ENCODE results near the gene CACNA1I. TPM values are rescaled to one million over a fixed set of nuclear protein-coding genes. Genes with fewer than 3 reads are reported as not detected.

The CACNA1I gene
- total and polyA plus RNA-seq, 7 experiments from 2014 or later, result 0.40 to 51.2 (median 22.0) TPM

DNA sequence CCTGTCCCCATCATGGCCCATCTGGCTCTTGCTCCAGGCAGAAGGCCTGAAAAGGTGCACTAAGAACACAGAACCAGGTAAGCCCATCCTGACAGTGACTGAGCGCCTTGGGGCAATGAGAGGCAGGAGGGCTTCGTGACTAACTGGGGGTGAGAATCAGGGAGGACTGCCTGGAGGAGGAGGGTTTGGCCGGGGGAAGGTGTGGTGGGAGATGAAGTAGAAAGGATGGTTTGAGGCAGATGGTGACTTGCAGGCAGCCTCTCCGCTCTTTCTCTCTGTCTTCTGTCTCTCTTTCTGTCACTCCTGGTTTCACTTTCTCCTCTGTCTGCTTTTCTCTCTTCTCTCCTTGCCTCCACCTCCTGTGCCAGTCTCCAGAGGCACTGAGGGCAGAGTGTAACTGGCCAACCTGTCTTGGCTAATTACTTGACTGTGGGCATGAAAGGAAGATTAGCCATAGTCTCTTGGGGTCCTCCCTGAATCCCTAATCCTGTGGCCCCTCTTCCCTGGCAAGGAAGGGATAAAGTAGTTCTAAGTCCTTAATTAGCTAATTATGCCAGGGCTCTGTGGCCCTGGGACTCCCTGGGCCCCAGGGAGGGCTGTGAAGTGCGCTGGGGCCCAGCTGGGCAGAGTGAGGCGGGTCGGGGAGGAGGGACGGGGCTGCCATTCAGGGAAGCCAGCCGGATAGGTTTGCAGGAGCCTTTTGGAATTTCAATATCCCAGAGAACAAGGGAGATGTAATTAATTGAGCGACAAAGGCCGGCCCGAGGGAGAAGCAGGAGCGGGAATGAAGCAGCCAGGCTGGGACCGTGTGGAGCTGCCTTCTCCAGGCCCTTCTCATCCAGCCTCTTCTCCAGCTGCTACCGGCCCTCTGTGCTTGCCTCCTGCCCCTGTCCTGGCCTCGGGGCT, 61.1 kb downstream of the CACNA1I start:
- Histone ChIP-seq H3K27ac (ENCODE audit: low read depth, low read length) (no peak overlapping the region), H3K9me3 (ENCODE audit: control insufficient read depth in 2 of 3, low read length in 3 of 3) (no peaks in the 10 kb centered on the region), H3K36me3 (ENCODE audit: control insufficient read depth in 2 of 3, insufficient read depth in 3 of 3, low read length in 3 of 3) (no peaks in the 10 kb centered on the region), H3K27me3 (ENCODE audit: control insufficient read depth in 2 of 2, insufficient read depth in 2 of 2, low read length in 2 of 2) (no peaks in the 10 kb centered on the region), H3K4me1 (ENCODE audit: control insufficient read depth in 2 of 2, insufficient read depth in 2 of 2, low read length in 2 of 2) (no peaks in the 10 kb centered on the region), H3K4me3 (ENCODE audit: low read length) (no peak overlapping the region)
- Mint-ChIP-seq H3K4me1 (peaks cover 0 to 20% (median 8%) of the 10 kb centered on the region in 7 donors), H3K4me3 (peak overlapping the region in 1 of 10 donors; percentile 3), H3K27ac (peak overlapping the region in 2 of 9 donors; percentile 27 to 34), H3K9me3 (no peaks in the 10 kb centered on the region), H3K36me3 (no peaks in the 10 kb centered on the region), H3K27me3 (no peaks in the 10 kb centered on the region)
- no peak for ATAC-seq
- intact Hi-C loops (cut with micrococcal nuclease), result no loop called here
- ChIA-PET POLR2A (no interaction called here), CTCF (no interaction called here)
- DNase-seq, result no peak

DNA sequence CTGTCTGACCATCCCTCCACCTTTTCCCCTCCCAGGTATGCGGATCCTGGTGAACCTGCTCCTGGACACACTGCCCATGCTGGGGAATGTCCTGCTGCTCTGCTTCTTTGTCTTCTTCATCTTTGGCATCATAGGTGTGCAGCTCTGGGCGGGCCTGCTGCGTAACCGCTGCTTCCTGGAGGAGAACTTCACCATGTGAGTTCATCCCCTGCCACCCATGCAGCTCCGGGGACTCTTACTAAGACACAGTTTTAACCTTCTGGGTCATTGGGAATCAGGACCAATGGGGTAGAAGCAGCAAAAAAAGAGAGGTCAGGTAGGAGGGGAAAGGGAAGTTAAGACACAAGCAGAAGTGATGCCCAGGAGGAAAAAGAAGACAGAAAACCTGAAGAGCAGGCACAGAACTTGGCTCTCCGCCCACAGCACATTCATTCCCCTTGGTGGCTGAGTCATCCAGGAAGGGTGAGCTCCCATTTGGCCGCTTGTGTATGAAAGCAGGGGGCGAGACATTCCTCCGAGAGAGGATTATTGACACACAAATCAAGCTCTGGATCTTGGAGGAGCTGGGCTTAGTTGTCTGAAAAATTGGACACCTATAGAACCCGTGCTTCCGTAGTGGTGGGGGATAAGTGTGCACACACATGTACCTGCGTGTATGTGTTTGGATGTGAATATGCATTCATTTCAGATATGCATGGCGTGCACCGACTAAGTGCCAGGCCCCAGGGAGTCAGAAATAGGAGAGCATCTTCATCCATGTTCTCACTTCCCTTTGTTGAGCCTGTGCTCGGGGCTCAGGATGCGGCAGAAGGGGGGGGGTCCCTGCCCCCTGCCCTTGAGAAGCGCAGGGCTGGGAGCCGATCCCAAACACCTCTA, 64.2 kb downstream of the CACNA1I start:
- Histone ChIP-seq H3K27me3 (ENCODE audit: control insufficient read depth in 2 of 2, insufficient read depth in 2 of 2, low read length in 2 of 2) (no peaks in the 10 kb centered on the region), H3K4me1 (ENCODE audit: control insufficient read depth in 2 of 2, insufficient read depth in 2 of 2, low read length in 2 of 2) (no peaks in the 10 kb centered on the region), H3K9me3 (ENCODE audit: control insufficient read depth in 2 of 3, low read length in 3 of 3) (no peaks in the 10 kb centered on the region), H3K36me3 (ENCODE audit: control insufficient read depth in 2 of 3, insufficient read depth in 3 of 3, low read length in 3 of 3) (no peaks in the 10 kb centered on the region), H3K4me3 (ENCODE audit: low read length) (no peak overlapping the region), H3K27ac (ENCODE audit: low read depth, low read length) (no peak overlapping the region)
- Mint-ChIP-seq H3K4me1 (peaks cover 0 to 12% (median 6%) of the 10 kb centered on the region in 7 donors), H3K9me3 (peaks cover 0 to 8% (median 2%) of the 10 kb centered on the region in 11 donors), H3K27me3 (peaks cover 0 to 6% (median 0%) of the 10 kb centered on the region in 5 donors), H3K4me3 (no peak overlapping the region), H3K27ac (peak overlapping the region in 1 of 9 donors; percentile 48), H3K36me3 (peaks cover 0 to 3% (median 2%) of the 10 kb centered on the region in 5 donors)
- DNase-seq (no peak), ATAC-seq (no peak)
- intact Hi-C loops (cut with micrococcal nuclease), result no loop called here
- ChIA-PET CTCF (no interaction called here), POLR2A (no interaction called here)

GRCh38 chr22:39635719-39636118, 65.2 kb downstream of the CACNA1I start:
- Mint-ChIP-seq H3K4me1 (peaks cover 0 to 12% (median 6%) of the 10 kb centered on the region in 7 donors), H3K4me3 (no peak overlapping the region), H3K27me3 (peaks cover 0 to 7% (median 0%) of the 10 kb centered on the region in 5 donors), H3K27ac (no peak overlapping the region), H3K36me3 (peaks cover 0 to 6% (median 3%) of the 10 kb centered on the region in 5 donors), H3K9me3 (peaks cover 0 to 10% (median 5%) of the 10 kb centered on the region in 11 donors)
- ATAC-seq (no peak), DNase-seq (no peak)
- ChIA-PET CTCF (interaction anchor here (1.0 kb wide), 1 partner anchor 11 kb away, joined by 3 read pairs; no protein-coding TSS in a partner anchor), POLR2A (no interaction called here)
- Histone ChIP-seq H3K27ac (ENCODE audit: low read depth, low read length) (no peak overlapping the region), H3K27me3 (ENCODE audit: control insufficient read depth in 2 of 2, insufficient read depth in 2 of 2, low read length in 2 of 2) (no peaks in the 10 kb centered on the region), H3K4me1 (ENCODE audit: control insufficient read depth in 2 of 2, insufficient read depth in 2 of 2, low read length in 2 of 2) (no peaks in the 10 kb centered on the region), H3K9me3 (ENCODE audit: control insufficient read depth in 2 of 3, low read length in 3 of 3) (no peaks in the 10 kb centered on the region), H3K36me3 (ENCODE audit: control insufficient read depth in 2 of 3, insufficient read depth in 3 of 3, low read length in 3 of 3) (no peaks in the 10 kb centered on the region), H3K4me3 (ENCODE audit: low read length) (no peak overlapping the region)
- intact Hi-C loops (cut with micrococcal nuclease), result no loop called here

GRCh38 chr22:39638958-39639357, 68.4 kb downstream of the CACNA1I start:
- Histone ChIP-seq H3K4me1 (ENCODE audit: control insufficient read depth in 2 of 2, insufficient read depth in 2 of 2, low read length in 2 of 2) (no peaks in the 10 kb centered on the region), H3K36me3 (ENCODE audit: control insufficient read depth in 2 of 3, insufficient read depth in 3 of 3, low read length in 3 of 3) (no peaks in the 10 kb centered on the region), H3K27ac (ENCODE audit: low read depth, low read length) (no peak overlapping the region), H3K9me3 (ENCODE audit: control insufficient read depth in 2 of 3, low read length in 3 of 3) (no peaks in the 10 kb centered on the region), H3K4me3 (ENCODE audit: low read length) (no peak overlapping the region), H3K27me3 (ENCODE audit: control insufficient read depth in 2 of 2, insufficient read depth in 2 of 2, low read length in 2 of 2) (no peaks in the 10 kb centered on the region)
- Mint-ChIP-seq H3K4me1 (peaks cover 0 to 7% (median 0%) of the 10 kb centered on the region in 7 donors), H3K36me3 (peaks cover 0 to 6% (median 3%) of the 10 kb centered on the region in 5 donors), H3K27me3 (peaks cover 0 to 13% (median 0%) of the 10 kb centered on the region in 5 donors), H3K27ac (no peak overlapping the region), H3K4me3 (no peak overlapping the region), H3K9me3 (peaks cover 0 to 10% (median 5%) of the 10 kb centered on the region in 11 donors)
- ChIA-PET POLR2A (interaction anchor here (0.6 kb wide), 1 partner anchor 295 kb away, joined by 3 read pairs; no protein-coding TSS in a partner anchor), CTCF (no interaction called here)
- ATAC-seq, result no peak
- DNase-seq, result no peak
- intact Hi-C loops (cut with micrococcal nuclease), result no loop called here

DNA sequence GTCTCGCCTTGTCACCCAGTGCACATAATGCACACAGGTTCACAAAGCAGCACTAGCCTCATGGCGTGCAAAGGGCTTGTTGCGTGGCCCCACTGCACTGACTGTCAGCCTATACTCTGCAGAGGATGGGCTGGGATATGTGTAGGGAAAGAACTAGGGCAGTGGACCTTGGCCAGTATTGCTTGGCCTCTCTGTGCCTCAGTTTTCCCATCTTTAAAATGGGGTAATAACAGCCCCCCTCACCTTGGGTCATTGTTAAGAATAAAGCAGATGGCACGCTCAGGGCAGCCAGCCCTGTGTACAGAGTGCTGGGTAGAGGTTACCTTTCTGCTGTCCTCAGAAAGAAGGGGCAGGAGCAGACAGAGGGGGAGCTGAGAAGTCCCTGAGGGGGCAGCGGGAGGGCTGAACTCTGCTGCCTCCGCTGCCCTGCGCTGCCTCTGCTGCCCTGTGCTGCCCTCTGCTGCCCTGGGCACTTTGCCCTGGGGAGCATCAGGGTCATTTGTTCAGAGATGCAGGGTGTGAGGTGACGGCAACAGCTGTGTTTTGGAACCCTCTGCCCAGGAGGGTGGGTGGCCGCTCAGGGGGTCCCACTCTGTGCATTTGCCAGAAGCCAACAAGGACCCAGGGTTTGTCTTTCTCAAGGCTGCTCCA, 71.2 kb downstream of the CACNA1I start:
- POLR2A ChIA-PET, result no interaction called here
- H3K4me3 Mint-ChIP-seq, result no peak overlapping the region
- CTCF ChIA-PET, result interaction anchor here (0.5 kb wide), 1 partner anchor 23 kb away, joined by 3 read pairs; no protein-coding TSS in a partner anchor

More for the DNA sequence above, 71.2 kb downstream of the CACNA1I start:
- H3K4me1 Mint-ChIP-seq, result peaks cover 0 to 12% (median 0%) of the 10 kb centered on the region in 7 donors
- Histone ChIP-seq H3K9me3 (ENCODE audit: control insufficient read depth in 2 of 3, low read length in 3 of 3) (no peaks in the 10 kb centered on the region), H3K4me3 (ENCODE audit: low read length) (no peak overlapping the region), H3K27ac (ENCODE audit: low read depth, low read length) (no peak overlapping the region), H3K27me3 (ENCODE audit: control insufficient read depth in 2 of 2, insufficient read depth in 2 of 2, low read length in 2 of 2) (no peaks in the 10 kb centered on the region), H3K4me1 (ENCODE audit: control insufficient read depth in 2 of 2, insufficient read depth in 2 of 2, low read length in 2 of 2) (no peaks in the 10 kb centered on the region), H3K36me3 (ENCODE audit: control insufficient read depth in 2 of 3, insufficient read depth in 3 of 3, low read length in 3 of 3) (no peaks in the 10 kb centered on the region)
- peaks cover 0 to 10% (median 5%) of the 10 kb centered on the region in 11 donors for H3K9me3 Mint-ChIP-seq
- H3K36me3 Mint-ChIP-seq, result peaks cover 0 to 6% (median 3%) of the 10 kb centered on the region in 5 donors
- ATAC-seq (no peak), DNase-seq (no peak)
- H3K27me3 Mint-ChIP-seq, result peaks cover 0 to 13% (median 0%) of the 10 kb centered on the region in 5 donors
- no peak overlapping the region for H3K27ac Mint-ChIP-seq
- intact Hi-C loops (cut with micrococcal nuclease), result no loop called here

Measured in naive thymus-derived CD4-positive, alpha-beta T cell (primary cell).